OCI-LY1 (cell line): ENCODE data around the gene TOMM7.

Experiments
- H2AFZ ChIP-seq: fragments of 200-600 bp; sonication (generic), shearing (Covaris generic); 2 replicates; pipeline ENCODE4 v1.6.0; 2014; ENCODE audit warnings: antibody characterized with exemption, mild to moderate bottlenecking, low read length
- H3F3A ChIP-seq: fragments of 200-600 bp; sonication (generic), shearing (Covaris generic); 2 replicates; pipeline ENCODE4 v1.6.0; 2014; ENCODE audit warnings: mild to moderate bottlenecking, antibody characterized with exemption, low read length, moderate library complexity; ENCODE audit not compliant: insufficient read depth
- H3K27ac ChIP-seq: fragments of 200-600 bp; sonication (generic); 2 replicates; pipeline ENCODE4 v1.5.1; 2014; ENCODE audit warnings: low read length, mixed run types, mild to moderate bottlenecking, low read depth; ENCODE audit not compliant: poor library complexity, severe bottlenecking
- H3K27me3 ChIP-seq: fragments of 200-600 bp; sonication (generic); 2 replicates; pipeline ENCODE4 v1.6.0; 2014; ENCODE audit warnings: antibody characterized with exemption, mild to moderate bottlenecking, low read length, moderate library complexity; ENCODE audit not compliant: insufficient read depth
- H3K36me3 ChIP-seq: fragments of 200-600 bp; sonication (generic); 2 replicates; pipeline ENCODE4 v1.6.1; 2014; ENCODE audit warnings: mild to moderate bottlenecking, antibody characterized with exemption, low read length, moderate library complexity, mixed read lengths; ENCODE audit not compliant: insufficient read depth
- H3K4me1 ChIP-seq: fragments of 200-600 bp; sonication (generic); 2 replicates; pipeline ENCODE4 v1.5.1; 2014; ENCODE audit warnings: mild to moderate bottlenecking, low read length, moderate library complexity; ENCODE audit not compliant: insufficient read depth, severe bottlenecking
- H3K4me2 ChIP-seq: fragments of 200-600 bp; sonication (generic), shearing (Covaris generic); 2 replicates; pipeline ENCODE4 v1.6.1; 2014; ENCODE audit warnings: low read length
- H3K4me3 ChIP-seq: fragments of 200-600 bp; sonication (generic); 2 replicates; pipeline ENCODE4 v1.5.1; 2014; ENCODE audit warnings: low read length, low read depth, mild to moderate bottlenecking, mixed read lengths; ENCODE audit not compliant: poor library complexity, severe bottlenecking
- H3K79me2 ChIP-seq: fragments of 200-600 bp; shearing (Covaris generic); 2 replicates; pipeline ENCODE4 v1.6.1; 2016; ENCODE audit warnings: mixed run types, low read length, mixed read lengths; ENCODE audit not compliant: insufficient read depth
- H3K9ac ChIP-seq: fragments of 200-600 bp; sonication (generic), shearing (Covaris generic); 2 replicates; pipeline ENCODE4 v1.6.1; 2014; ENCODE audit warnings: mild to moderate bottlenecking, low read length, mixed read lengths
- H3K9me2 ChIP-seq: fragments of 200-600 bp; sonication (generic), shearing (Covaris generic); 2 replicates; pipeline ENCODE4 v1.6.1; 2014; ENCODE audit warnings: low read depth, mild to moderate bottlenecking, low read length, mixed read lengths
- H3K9me3 ChIP-seq: fragments of 200-600 bp; shearing (Covaris generic); 2 replicates; pipeline ENCODE4 v1.6.1; 2014; ENCODE audit warnings: low read length, mixed read lengths
- H4K20me1 ChIP-seq: fragments of 200-600 bp; sonication (generic), shearing (Covaris generic); 2 replicates; pipeline ENCODE4 v1.6.0; 2016; ENCODE audit warnings: mild to moderate bottlenecking, low read length; ENCODE audit not compliant: insufficient read depth
- EZH2 ChIP-seq: fragments of 200-600 bp; sonication (generic), shearing (Covaris generic); IDR thresholded peaks from 2 replicates; pipeline ENCODE4 v1.8.0; 2017; ENCODE audit warnings: borderline replicate concordance, mixed run types, mild to moderate bottlenecking, antibody characterized with exemption, low read length, moderate library complexity, mixed read lengths
- TF ChIP-seq, protein P1 (sequence below): fragments of 200-600 bp; sonication (generic), shearing (Covaris generic); IDR thresholded peaks from 2 replicates; pipeline ENCODE4 v1.5.1; 2017; ENCODE audit warnings: mild to moderate bottlenecking, antibody characterized with exemption, low read length, moderate library complexity, mixed read lengths

Gene TOMM7

DNA sequence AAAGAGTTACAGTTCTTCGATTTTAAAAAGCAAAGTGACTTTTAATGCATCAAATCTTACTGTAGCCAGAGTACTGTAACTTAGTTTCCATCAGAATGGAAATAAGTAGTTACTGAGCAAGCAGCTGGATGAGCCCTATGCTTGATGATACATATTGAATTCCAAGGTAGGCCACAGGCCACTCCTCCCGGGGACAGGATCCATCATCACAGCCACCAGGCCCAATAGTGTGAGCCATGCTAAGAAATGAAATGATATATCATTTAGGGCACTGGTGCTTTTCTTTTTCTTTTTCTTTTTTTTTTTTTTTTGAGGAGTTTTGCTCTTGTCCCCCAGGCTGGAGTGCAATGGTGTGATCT, 42.9 kb upstream of the TOMM7 start:
- Histone ChIP-seq H3K27me3 (no peaks in the 10 kb centered on the region), H3K4me3 (no peak overlapping the region), H3K27ac (no peak overlapping the region), H4K20me1 (no peaks in the 10 kb centered on the region), H3K9ac (no peak overlapping the region), H3K79me2 (no peaks in the 10 kb centered on the region), H3K4me2 (no peak overlapping the region), H3F3A (peaks cover 6% of the 10 kb centered on the region; the same call in 1 of the 2 replicates), H3K36me3 (peaks cover 24% of the 10 kb centered on the region), H2AFZ (no peak overlapping the region), H3K9me3 (no peaks in the 10 kb centered on the region), H3K9me2 (no peaks in the 10 kb centered on the region), H3K4me1 (no peaks in the 10 kb centered on the region)
- TF ChIP-seq, protein P1, sequence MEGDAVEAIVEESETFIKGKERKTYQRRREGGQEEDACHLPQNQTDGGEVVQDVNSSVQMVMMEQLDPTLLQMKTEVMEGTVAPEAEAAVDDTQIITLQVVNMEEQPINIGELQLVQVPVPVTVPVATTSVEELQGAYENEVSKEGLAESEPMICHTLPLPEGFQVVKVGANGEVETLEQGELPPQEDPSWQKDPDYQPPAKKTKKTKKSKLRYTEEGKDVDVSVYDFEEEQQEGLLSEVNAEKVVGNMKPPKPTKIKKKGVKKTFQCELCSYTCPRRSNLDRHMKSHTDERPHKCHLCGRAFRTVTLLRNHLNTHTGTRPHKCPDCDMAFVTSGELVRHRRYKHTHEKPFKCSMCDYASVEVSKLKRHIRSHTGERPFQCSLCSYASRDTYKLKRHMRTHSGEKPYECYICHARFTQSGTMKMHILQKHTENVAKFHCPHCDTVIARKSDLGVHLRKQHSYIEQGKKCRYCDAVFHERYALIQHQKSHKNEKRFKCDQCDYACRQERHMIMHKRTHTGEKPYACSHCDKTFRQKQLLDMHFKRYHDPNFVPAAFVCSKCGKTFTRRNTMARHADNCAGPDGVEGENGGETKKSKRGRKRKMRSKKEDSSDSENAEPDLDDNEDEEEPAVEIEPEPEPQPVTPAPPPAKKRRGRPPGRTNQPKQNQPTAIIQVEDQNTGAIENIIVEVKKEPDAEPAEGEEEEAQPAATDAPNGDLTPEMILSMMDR, result no peak
- no peak for TF ChIP-seq EZH2

GRCh38 chr7:22864855-22865601, 42.4 kb upstream of the TOMM7 start:
- H3K79me2 ChIP-seq, result no peaks in the 10 kb centered on the region
- H2AFZ ChIP-seq, result no peak overlapping the region
- no peak overlapping the region for H3K27ac ChIP-seq
- H3K4me2 ChIP-seq, result no peak overlapping the region
- H3K9me2 ChIP-seq, result no peaks in the 10 kb centered on the region
- no peaks in the 10 kb centered on the region for H3K27me3 ChIP-seq
- H3K36me3 ChIP-seq, result peaks cover 30% of the 10 kb centered on the region
- no peaks in the 10 kb centered on the region for H4K20me1 ChIP-seq
- no peak for TF ChIP-seq EZH2
- TF ChIP-seq, protein P1, result no peak
- no peak overlapping the region for H3K9ac ChIP-seq
- H3K4me3 ChIP-seq, result no peak overlapping the region
- H3F3A ChIP-seq, result peaks cover 7% of the 10 kb centered on the region; the same call in 1 of the 2 replicates
- no peaks in the 10 kb centered on the region for H3K4me1 ChIP-seq
- no peaks in the 10 kb centered on the region for H3K9me3 ChIP-seq

GRCh38 chr7:22864301-22864700, 41.7 kb upstream of the TOMM7 start:
- Histone ChIP-seq H3K9ac (no peak overlapping the region), H4K20me1 (no peaks in the 10 kb centered on the region), H3K4me3 (no peak overlapping the region), H3K9me3 (no peaks in the 10 kb centered on the region), H3K4me2 (no peak overlapping the region), H3K4me1 (no peaks in the 10 kb centered on the region), H3K36me3 (peaks cover 37% of the 10 kb centered on the region), H3K9me2 (no peaks in the 10 kb centered on the region), H3K27me3 (no peaks in the 10 kb centered on the region), H3K27ac (no peak overlapping the region), H2AFZ (no peak overlapping the region), H3F3A (peaks cover 14% of the 10 kb centered on the region; the same call in 1 of the 2 replicates), H3K79me2 (no peaks in the 10 kb centered on the region)
- TF ChIP-seq EZH2, result no peak
- TF ChIP-seq, protein P1, result no peak
